ENCODE results near the gene JAM3.

GRCh38 chr11:134046681-134047449 is 22.0 kb upstream of the JAM3 start:
- TF ChIP-seq CTCF (IDR thresholded peaks at IDR 0.05; ENCODE audit: low read depth, low read length, poor library complexity, severe bottlenecking): no peak
- no peak for TF ChIP-seq EZH2phosphoT487 (IDR thresholded peaks at IDR 0.05; ENCODE audit: borderline replicate concordance, low read length)

All from DOHH2 (cell line).